GM23338 (cell line): ENCODE data around the gene GCH1. TPM values are rescaled to one million over a fixed set of nuclear protein-coding genes. Genes with fewer than 3 reads are reported as not detected.

Source experiments
- ATAC-seq: fragments of 200-7000 bp; cut with Tn5 transposase; 3 replicates; pipeline ENCODE4 v1.9.1; 2020
- DNase-seq: peaks from one replicate; pipeline ENCODE4 v3.0.0-alpha.2; 2015; ENCODE audit warnings: low spot score
- H2AFZ ChIP-seq: fragments of 200-600 bp; sonication (generic); 2 replicates; pipeline ENCODE4 v1.8.0; 2016; ENCODE audit warnings: antibody characterized with exemption, mild to moderate bottlenecking, moderate library complexity
- H3F3A ChIP-seq: fragments of 200-600 bp; sonication (generic); replicated peaks from 2 replicates; pipeline ENCODE4 v1.8.0; 2017; ENCODE audit warnings: antibody characterized with exemption, mixed run types, low read depth
- H3K27ac ChIP-seq: fragments of 200-600 bp; sonication (generic); 2 replicates; pipeline ENCODE4 v1.6.1; 2016; ENCODE audit warnings: low read depth
- H3K27me3 ChIP-seq: fragments of 200-600 bp; sonication (generic); 2 replicates; pipeline ENCODE4 v1.8.0; 2016; ENCODE audit warnings: mild to moderate bottlenecking, mixed run types, moderate library complexity; ENCODE audit not compliant: insufficient read depth
- H3K36me3 ChIP-seq: fragments of 200-600 bp; sonication (generic); 2 replicates; pipeline ENCODE4 v1.8.0; 2016; ENCODE audit warnings: mild to moderate bottlenecking; ENCODE audit not compliant: insufficient read depth
- H3K4me1 ChIP-seq: fragments of 200-600 bp; sonication (generic); 2 replicates; pipeline ENCODE4 v1.8.0; 2016; ENCODE audit warnings: mild to moderate bottlenecking, moderate library complexity; ENCODE audit not compliant: insufficient read depth
- H3K4me2 ChIP-seq: fragments of 200-600 bp; sonication (generic); 2 replicates; pipeline ENCODE4 v1.7.1; 2017; ENCODE audit warnings: mixed run types
- H3K4me3 ChIP-seq: fragments of 200-600 bp; sonication (generic); 2 replicates; pipeline ENCODE4 v1.6.1; 2016; ENCODE audit warnings: mixed run types
- H3K79me2 ChIP-seq: fragments of 200-600 bp; sonication (generic); replicated peaks from 2 replicates; pipeline ENCODE4 v1.8.0; 2017; ENCODE audit warnings: mild to moderate bottlenecking; ENCODE audit not compliant: insufficient read depth
- H3K9me2 ChIP-seq: fragments of 200-600 bp; sonication (generic); 2 replicates; pipeline ENCODE4 v1.8.0; 2017; ENCODE audit not compliant: insufficient read depth
- H4K20me1 ChIP-seq: fragments of 200-600 bp; sonication (generic); replicated peaks from 2 replicates; pipeline ENCODE4 v1.8.0; 2017; ENCODE audit warnings: mild to moderate bottlenecking; ENCODE audit not compliant: insufficient read depth
- H3K27ac Mint-ChIP-seq: 2 replicates; pipeline ENCODE4 v1.8.0; 2020; ENCODE audit warnings: inconsistent platforms, mild to moderate bottlenecking, moderate library complexity, mixed read lengths
- H3K27me3 Mint-ChIP-seq: 3 replicates; pipeline ENCODE4 v1.8.0; 2022; ENCODE audit warnings: low read depth, mild to moderate bottlenecking, moderate library complexity, mixed read lengths, inconsistent platforms; ENCODE audit not compliant: insufficient read depth, poor library complexity
- H3K36me3 Mint-ChIP-seq: 3 replicates; pipeline ENCODE4 v1.8.0; 2021; ENCODE audit warnings: low read depth, mild to moderate bottlenecking, inconsistent platforms, moderate library complexity, mixed read lengths
- H3K4me1 Mint-ChIP-seq: 3 replicates; pipeline ENCODE4 v1.8.0; 2020; ENCODE audit warnings: mild to moderate bottlenecking, inconsistent platforms, mixed read lengths
- H3K4me3 Mint-ChIP-seq: 3 replicates; pipeline ENCODE4 v1.8.0; 2021; ENCODE audit warnings: moderate library complexity, mild to moderate bottlenecking, inconsistent platforms, mixed read lengths
- H3K9me3 Mint-ChIP-seq: 3 replicates; pipeline ENCODE4 v1.8.0; 2020; ENCODE audit warnings: moderate library complexity, mild to moderate bottlenecking, inconsistent platforms, mixed read lengths
- CREB1 ChIP-seq: fragments of 250-450 bp; sonication (Bioruptor Pico); IDR thresholded peaks from 2 replicates; pipeline ENCODE4 v1.5.0; 2020; ENCODE audit warnings: low read depth, mild to moderate bottlenecking, moderate library complexity
- CTCF ChIP-seq, 2 experiments: fragments of 200-600 bp in 1 of 2; sonication (generic) in 1 of 2; conservative IDR thresholded peaks; 2 replicates each; pipeline versions ENCODE4 v1.5.1 to v1.6.1; 2016 to 2017; ENCODE audit warnings: antibody characterized with exemption in 2 of 2, low read depth in 2 of 2, mild to moderate bottlenecking in 2 of 2, moderate library complexity in 1 of 2
- JUNB ChIP-seq: IDR thresholded peaks from one replicate; pipeline ENCODE4 v1.6.1; 2016; ENCODE audit warnings: antibody characterized with exemption; ENCODE audit not compliant: unreplicated experiment
- NANOG ChIP-seq: IDR thresholded peaks from 2 replicates; pipeline ENCODE4 v1.6.1; 2016; ENCODE audit warnings: antibody characterized with exemption, borderline replicate concordance
- POLR2AphosphoS5 ChIP-seq: IDR thresholded peaks from 2 replicates; pipeline ENCODE4 v1.6.1; 2016; ENCODE audit warnings: antibody characterized with exemption, low read depth
- ZNF114 ChIP-seq: fragments of 250-450 bp; sonication (Bioruptor Pico); IDR thresholded peaks from 2 replicates; pipeline ENCODE4 v1.5.0; 2020; ENCODE audit warnings: mild to moderate bottlenecking, moderate library complexity
- ZNF462 ChIP-seq: fragments of 250-450 bp; sonication (Bioruptor Pico); IDR thresholded peaks from 2 replicates; pipeline ENCODE4 v1.5.0; 2020; ENCODE audit warnings: mild to moderate bottlenecking, moderate library complexity
- polyA plus RNA-seq: library from polyadenylated mRNA; unstranded; fragments of >200 nt; fragmentation: Nextera tagmentation; extraction: Ambion mirVana; gene quantifications from 2 replicates; pipeline ENCODE4 v1.2.1, GENCODE V29; 2016
- total RNA-seq: library from RNA; depleted of rRNA; stranded (reverse); fragments of >200 nt; shearing (Covaris generic); gene quantifications from 2 replicates; pipeline ENCODE4 v1.2.3, GENCODE V29; 2014

Gene GCH1
- total and polyA plus RNA-seq, 2 experiments from 2014 or later = 8.7 to 15.0 TPM

- no peak overlapping the region for H3K4me2 ChIP-seq
- Mint-ChIP-seq H3K9me3 (peaks cover 22% of the 10 kb centered on the region; the same call in 2 of the 3 replicates), H3K27ac (no peak overlapping the region), H3K4me3 (no peak overlapping the region), H3K36me3 (peaks cover 3% of the 10 kb centered on the region; the same call in 2 of the 3 replicates), H3K4me1 (no peaks in the 10 kb centered on the region), H3K27me3 (peaks cover 7% of the 10 kb centered on the region)
- ATAC-seq (no peak), DNase-seq (no peak)
- no peaks in the 10 kb centered on the region for H3K36me3 ChIP-seq
- H2AFZ ChIP-seq = no peak overlapping the region
- H3K27me3 ChIP-seq = no peaks in the 10 kb centered on the region
- H3K4me1 ChIP-seq = no peaks in the 10 kb centered on the region
- H3K27ac ChIP-seq = no peak overlapping the region
- H4K20me1 ChIP-seq = no peaks in the 10 kb centered on the region
- H3K9me2 ChIP-seq = 0 out of 2 replicates have a peak, but pooled peaks cover 2% of the 10 kb centered on the region
- H3K79me2 ChIP-seq = no peaks in the 10 kb centered on the region
- TF ChIP-seq JUNB = no peak
- no peak for TF ChIP-seq ZNF114 (CRISPR knock-in tag)
- TF ChIP-seq CREB1 (CRISPR knock-in tag) = no peak
- H3F3A ChIP-seq = no peaks in the 10 kb centered on the region
- H3K4me3 ChIP-seq = no peak overlapping the region
These were observed 78.7 kb downstream of the GCH1 start for GRCh38 chr14:54823757-54824549.

- Histone ChIP-seq H3K9me2 (0 out of 2 replicates have a peak, but pooled peaks cover 2% of the 10 kb centered on the region), H3K79me2 (no peaks in the 10 kb centered on the region), H3K36me3 (no peaks in the 10 kb centered on the region), H3F3A (no peaks in the 10 kb centered on the region), H3K4me3 (no peak overlapping the region), H4K20me1 (no peaks in the 10 kb centered on the region), H3K27ac (no peak overlapping the region), H3K27me3 (no peaks in the 10 kb centered on the region), H3K4me1 (no peaks in the 10 kb centered on the region), H2AFZ (no peak overlapping the region), H3K4me2 (no peak overlapping the region)
- Mint-ChIP-seq H3K27me3 (peaks cover 7% of the 10 kb centered on the region), H3K27ac (no peak overlapping the region), H3K4me1 (peaks cover 3% of the 10 kb centered on the region; the same call in 1 of the 3 replicates), H3K9me3 (peaks cover 22% of the 10 kb centered on the region; the same call in 2 of the 3 replicates), H3K4me3 (no peak overlapping the region), H3K36me3 (peaks cover 3% of the 10 kb centered on the region; the same call in 2 of the 3 replicates)
- TF ChIP-seq ZNF462 (CRISPR knock-in tag) = no peak
- TF ChIP-seq JUNB = no peak
- TF ChIP-seq CREB1 (CRISPR knock-in tag) = no peak
- no peak for TF ChIP-seq CTCF (conservative IDR thresholded peaks at IDR 0.05; ENCODE audit: low read depth in 2 of 2)
- TF ChIP-seq ZNF114 (CRISPR knock-in tag) = no peak
- TF ChIP-seq POLR2AphosphoS5 = no peak
- TF ChIP-seq NANOG = no peak
- no peak for ATAC-seq
- DNase-seq = no peak
These were observed 79.9 kb downstream of the GCH1 start for GRCh38 chr14:54822685-54823084.
